HepG2 (cell line): ENCODE data around the gene RTEL1. TPM values are rescaled to one million over a fixed set of nuclear protein-coding genes. Genes with fewer than 3 reads are reported as not detected.
A peak's percentile ranks its signal among the peaks of the same experiment; 100 is the strongest.

Experiments
- ATAC-seq: fragments of 200-7000 bp; cut with Tn5 transposase; 3 replicates; pipeline ENCODE4 v1.9.1; 2020; ENCODE audit warnings: mild to moderate bottlenecking, moderate library complexity
- BruUV-seq: library from RNA; stranded (reverse); fragments of 400-500 nt; replicated peaks from 2 replicates; lab custom pipeline; 2021; lab: Mats Ljungman, UMichigan
- CTCF ChIA-PET: fragments of 300-600 bp; formaldehyde crosslinking; extraction: SDS; loops from one replicate; lab custom pipeline; 2021; ENCODE audit warnings: low total read pairs, inconsistent platforms, low intra/inter-chr PET ratio; lab: Yijun Ruan, JAX
- POLR2A ChIA-PET: fragments of 350-600 bp; sonication (Branson Sonifier 250); formaldehyde crosslinking; loops from one replicate; lab custom pipeline; 2020; ENCODE audit warnings: antibody characterized with exemption, inconsistent platforms; lab: Yijun Ruan, JAX
- DNase-seq: peaks from one replicate; pipeline ENCODE4 v3.0.0-alpha.2; 2015; ENCODE audit warnings: low spot score
- FAIRE-seq: peaks from 3 replicates; lab custom pipeline; 2011; peaks lifted over from hg19 to GRCh38; lab: Jason Lieb, UNC
- H2AFZ ChIP-seq: one replicate; pipeline ENCODE4 v1.6.1; 2011; ENCODE audit warnings: low read length, inconsistent platforms
- H3K27ac ChIP-seq: fragments of 300-600 bp; 3 replicates; pipeline ENCODE4 v1.8.0; 2011; ENCODE audit warnings: mixed run types, mild to moderate bottlenecking, mixed read lengths, low read length, inconsistent platforms; ENCODE audit not compliant: insufficient read depth; ENCODE audit errors: extremely low read length
- H3K27me3 ChIP-seq, 2 experiments: fragments of 200-600 bp in 1 of 2; 2 replicates in 1 of 2; 3 replicates in 1 of 2; pipeline versions ENCODE4 v1.6.0 to v1.8.0; 2011; ENCODE audit warnings: low read length in 2 of 2, mild to moderate bottlenecking in 2 of 2, moderate library complexity in 2 of 2, inconsistent platforms in 1 of 2; ENCODE audit not compliant: insufficient read depth in 2 of 2, control insufficient read depth in 1 of 2
- H3K36me3 ChIP-seq, 2 experiments: fragments of 200-600 bp in 1 of 2; replicated peaks in 1 of 2; 2 replicates in 1 of 2; 3 replicates in 1 of 2; pipeline versions ENCODE4 v1.5.1 to v1.8.0; 2011; ENCODE audit warnings: low read length in 2 of 2, inconsistent platforms in 1 of 2; ENCODE audit not compliant: insufficient read depth in 2 of 2, control insufficient read depth in 1 of 2
- H3K4me1 ChIP-seq: 2 replicates; pipeline ENCODE4 v1.5.1; 2012; ENCODE audit warnings: low read length, inconsistent platforms; ENCODE audit not compliant: insufficient read depth
- H3K4me2 ChIP-seq: 2 replicates; pipeline ENCODE4 v1.6.0; 2011; ENCODE audit warnings: low read depth, low read length, inconsistent platforms
- H3K4me3 ChIP-seq, 3 experiments: fragments of 200-600 bp in 1 of 3; sonication (generic), shearing (Covaris generic) in 1 of 3; replicated peaks in 1 of 3; 2 replicates each; pipeline ENCODE4 v1.5.1; 2011 to 2016; ENCODE audit warnings: low read length in 3 of 3, inconsistent platforms in 2 of 3, low read depth in 2 of 3, mild to moderate bottlenecking in 2 of 3, control low read depth in 1 of 3, mixed read lengths in 1 of 3; ENCODE audit not compliant: insufficient read depth in 1 of 3
- H3K79me2 ChIP-seq: one replicate; pipeline ENCODE4 v1.6.1; 2011; ENCODE audit warnings: low read length, inconsistent platforms; ENCODE audit not compliant: insufficient read depth
- H3K9ac ChIP-seq: 2 replicates; pipeline ENCODE4 v1.6.0; 2011; ENCODE audit warnings: mild to moderate bottlenecking, low read depth, low read length, inconsistent platforms; ENCODE audit not compliant: insufficient read depth
- H3K9me3 ChIP-seq: 2 replicates; pipeline ENCODE4 v1.5.1; 2012; ENCODE audit warnings: mild to moderate bottlenecking, low read length
- H4K20me1 ChIP-seq: 2 replicates; pipeline ENCODE4 v1.6.0; 2011; ENCODE audit warnings: inconsistent platforms, mild to moderate bottlenecking, low read length, moderate library complexity; ENCODE audit not compliant: insufficient read depth
- CBX1 ChIP-seq: IDR thresholded peaks from one replicate; pipeline ENCODE4 v1.6.1; 2016; ENCODE audit warnings: antibody characterized with exemption, low read depth
- ETV5 ChIP-seq: IDR thresholded peaks from 2 replicates; pipeline ENCODE4 v1.6.1; 2018; ENCODE audit warnings: missing biosample characterization, missing genetic modification reagents, inconsistent platforms, borderline replicate concordance
- JUN ChIP-seq: sonication (generic); formaldehyde crosslinking; IDR thresholded peaks from 2 replicates; pipeline ENCODE4 v1.4.0; 2020; ENCODE audit warnings: mild to moderate bottlenecking, missing genetic modification reagents
- MXD4 ChIP-seq: IDR thresholded peaks from 2 replicates; pipeline ENCODE4 v1.6.1; 2016; ENCODE audit warnings: mild to moderate bottlenecking, missing biosample characterization, missing genetic modification reagents
- NAIF1 ChIP-seq: sonication (generic); formaldehyde crosslinking; IDR thresholded peaks from 2 replicates; pipeline ENCODE4 v1.5.0; 2020; ENCODE audit warnings: mild to moderate bottlenecking, missing genetic modification reagents, borderline replicate concordance
- RXRA ChIP-seq: sonication (generic); formaldehyde crosslinking; IDR thresholded peaks from 2 replicates; pipeline ENCODE4 v1.5.1; 2020; ENCODE audit warnings: missing genetic modification reagents
- SAFB2 ChIP-seq: sonication (generic); formaldehyde crosslinking; IDR thresholded peaks from 2 replicates; pipeline ENCODE4 v1.5.1; 2020; ENCODE audit warnings: missing genetic modification reagents, low read depth, mild to moderate bottlenecking, borderline replicate concordance
- SETDB1 ChIP-seq: sonication (generic); formaldehyde crosslinking; IDR thresholded peaks from 2 replicates; pipeline ENCODE4 v1.5.1; 2020; ENCODE audit warnings: missing genetic modification reagents, mild to moderate bottlenecking, borderline replicate concordance
- ZC3H13 ChIP-seq: sonication (generic); formaldehyde crosslinking; IDR thresholded peaks from 2 replicates; pipeline ENCODE4 v1.8.1; 2023; ENCODE audit warnings: mild to moderate bottlenecking, missing genetic modification reagents, moderate library complexity
- WGBS: methylation state at CpG from one replicate; pipeline ENCODE4 v1.1.6; 2017; ENCODE audit warnings: low lambda C conversion rate; 5-methylcytosine and 5-hydroxymethylcytosine counted together
- in situ Hi-C: cut with HindIII; loops from 2 replicates; pipeline ENCODE4 v1.10.0; 2017; ENCODE audit warnings: low pct_unique_long_range_greater_than_20kb; ENCODE audit not compliant: extremely low pct_ligation_motif_present
- intact Hi-C: fragments of 100-400 bp; cut with micrococcal nuclease; formaldehyde crosslinking; loops from one replicate; pipeline ENCODE4 v1.10.0; 2022; ENCODE audit not compliant: unreplicated experiment
- polyA plus RNA-seq, 8 experiments: library from polyadenylated mRNA; depleted of rRNA in 3 of 8; stranded (reverse) in 7 of 8; unstranded in 1 of 8; fragments of >200 nt; fragmentation: Illumina TruSeq in 4 of 8; extraction: Trizol in 4 of 8; gene quantifications; 2 replicates each; pipeline versions ENCODE4 v1.2.1 to v1.2.3, GENCODE V29; 2011 to 2016; ENCODE audit warnings: low read depth in 4 of 8, missing spikeins in 1 of 8, mixed read lengths in 1 of 8; ENCODE audit not compliant: insufficient read depth in 1 of 8
- total RNA-seq, 5 experiments: library from RNA; depleted of rRNA; stranded (reverse); fragments of >200 nt; fragmentation: Illumina TruSeq; extraction: Trizol; gene quantifications; 2 replicates each; pipeline ENCODE4 v1.2.3, GENCODE V29; 2016; ENCODE audit warnings: low read depth in 1 of 5
- TF ChIP-seq, protein P1 (sequence below): sonication (generic); formaldehyde crosslinking; IDR thresholded peaks from 2 replicates; pipeline ENCODE4 v1.5.0; 2020; ENCODE audit warnings: mild to moderate bottlenecking, missing genetic modification reagents, borderline replicate concordance
- TF ChIP-seq, protein P2 (sequence below): sonication (generic); formaldehyde crosslinking; IDR thresholded peaks from 2 replicates; pipeline ENCODE4 v1.8.1; 2023; ENCODE audit warnings: mild to moderate bottlenecking, inconsistent platforms, moderate library complexity, missing genetic modification reagents, borderline replicate concordance
- TF ChIP-seq, protein P3 (sequence below), 2 experiments: sonication (generic) in 1 of 2; formaldehyde crosslinking in 1 of 2; IDR thresholded peaks; 2 replicates each; pipeline versions ENCODE4 v1.4.0 to v1.6.1; 2018 to 2020; ENCODE audit warnings: missing genetic modification reagents in 2 of 2, borderline replicate concordance in 1 of 2, low read depth in 1 of 2, mild to moderate bottlenecking in 1 of 2, missing biosample characterization in 1 of 2

Gene RTEL1
- total and polyA plus RNA-seq, 2 of the 13 experiments (the other 11 are each of a cell fraction or from before 2014, with no cell fraction given), result 21.8 to 36.4 TPM

DNA sequence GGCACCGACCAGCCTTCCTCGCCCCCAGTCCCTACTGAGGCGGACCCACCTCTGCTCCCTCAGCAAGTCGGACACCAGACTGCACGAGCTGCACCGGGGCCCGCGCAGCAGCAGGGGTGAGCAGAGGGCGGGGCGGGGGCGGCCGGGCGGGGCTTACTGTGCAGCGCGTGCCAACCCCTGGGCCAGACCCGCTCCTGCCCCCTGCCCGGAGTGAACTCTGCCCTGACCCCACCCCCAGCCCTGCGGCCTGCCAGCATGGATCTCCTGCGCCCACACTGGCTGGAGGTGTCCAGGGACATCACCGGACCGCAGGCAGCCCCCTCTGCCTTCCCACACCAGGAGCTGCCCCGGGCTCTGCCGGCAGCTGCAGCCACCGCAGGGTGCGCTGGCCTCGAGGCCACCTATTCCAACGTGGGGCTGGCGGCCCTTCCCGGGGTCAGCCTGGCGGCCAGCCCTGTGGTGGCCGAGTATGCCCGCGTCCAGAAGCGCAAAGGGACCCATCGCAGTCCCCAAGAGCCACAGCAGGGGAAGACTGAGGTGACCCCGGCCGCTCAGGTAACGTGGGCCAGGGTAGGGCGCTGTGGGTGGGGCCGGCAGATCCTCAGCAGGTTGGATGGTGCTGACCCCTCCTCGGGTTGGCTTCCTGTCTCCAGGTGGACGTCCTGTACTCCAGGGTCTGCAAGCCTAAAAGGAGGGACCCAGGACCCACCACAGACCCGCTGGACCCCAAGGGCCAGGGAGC, 80.0 kb downstream of the RTEL1 start:
- FAIRE-seq (no peak), DNase-seq (peak; percentile 90), ATAC-seq (peak; percentile 55)
- ChIA-PET CTCF (interaction anchor here (2.5 kb wide), 1 partner anchor 31 kb away, joined by 8 read pairs; the partner anchor contains the start of genes ARFRP1 and ZGPAT), POLR2A (interaction anchor here (0.5 to 7.3 kb wide), 30 partner anchors 11 to 1671 kb away, joined by 3 to 190 read pairs (median 4); partner anchors contain the start of genes ARFRP1, C20orf204, GMEB2 and RTEL1)
- H3K9me3 ChIP-seq, result no peaks in the 10 kb centered on the region
- peaks cover 31 to 38% of the 10 kb centered on the region in 2 experiments for H3K36me3 ChIP-seq
- peak overlapping the region; percentile 90 for H3K4me2 ChIP-seq
- TSS peak; percentile 72 for BruUV-seq
- no peak overlapping the region for H2AFZ ChIP-seq
- peak overlapping the region; percentile 74 to 93 (median 85) for H3K4me3 ChIP-seq
- in situ Hi-C loops (no loop called here), intact Hi-C loops (loop anchor here (5.0 kb wide), 1 partner anchor 201 kb away; the partner anchor contains the start of gene PTK6)
- no peaks in the 10 kb centered on the region for H4K20me1 ChIP-seq
- H3K4me1 ChIP-seq, result peaks cover 60% of the 10 kb centered on the region
- peak overlapping the region; percentile 87 for H3K9ac ChIP-seq
- H3K27ac ChIP-seq, result peak overlapping the region; percentile 93
- peaks cover 27% of the 10 kb centered on the region for H3K79me2 ChIP-seq
- no peaks in the 10 kb centered on the region for H3K27me3 ChIP-seq
- WGBS, result under 1% methylated on average over 21 of the region's 43 CpGs
- TF ChIP-seq SAFB2 (CRISPR knock-in tag), result peak; percentile 87
- TF ChIP-seq ETV5 (CRISPR knock-in tag), result peak; percentile 15; the same call in 1 of the 2 replicates
- peak; percentile 87 for TF ChIP-seq RXRA (CRISPR knock-in tag)
- TF ChIP-seq NAIF1, result no peak
- TF ChIP-seq CBX1, result peak; percentile 97
- peak; percentile 86 for TF ChIP-seq JUN
- TF ChIP-seq, protein P1, sequence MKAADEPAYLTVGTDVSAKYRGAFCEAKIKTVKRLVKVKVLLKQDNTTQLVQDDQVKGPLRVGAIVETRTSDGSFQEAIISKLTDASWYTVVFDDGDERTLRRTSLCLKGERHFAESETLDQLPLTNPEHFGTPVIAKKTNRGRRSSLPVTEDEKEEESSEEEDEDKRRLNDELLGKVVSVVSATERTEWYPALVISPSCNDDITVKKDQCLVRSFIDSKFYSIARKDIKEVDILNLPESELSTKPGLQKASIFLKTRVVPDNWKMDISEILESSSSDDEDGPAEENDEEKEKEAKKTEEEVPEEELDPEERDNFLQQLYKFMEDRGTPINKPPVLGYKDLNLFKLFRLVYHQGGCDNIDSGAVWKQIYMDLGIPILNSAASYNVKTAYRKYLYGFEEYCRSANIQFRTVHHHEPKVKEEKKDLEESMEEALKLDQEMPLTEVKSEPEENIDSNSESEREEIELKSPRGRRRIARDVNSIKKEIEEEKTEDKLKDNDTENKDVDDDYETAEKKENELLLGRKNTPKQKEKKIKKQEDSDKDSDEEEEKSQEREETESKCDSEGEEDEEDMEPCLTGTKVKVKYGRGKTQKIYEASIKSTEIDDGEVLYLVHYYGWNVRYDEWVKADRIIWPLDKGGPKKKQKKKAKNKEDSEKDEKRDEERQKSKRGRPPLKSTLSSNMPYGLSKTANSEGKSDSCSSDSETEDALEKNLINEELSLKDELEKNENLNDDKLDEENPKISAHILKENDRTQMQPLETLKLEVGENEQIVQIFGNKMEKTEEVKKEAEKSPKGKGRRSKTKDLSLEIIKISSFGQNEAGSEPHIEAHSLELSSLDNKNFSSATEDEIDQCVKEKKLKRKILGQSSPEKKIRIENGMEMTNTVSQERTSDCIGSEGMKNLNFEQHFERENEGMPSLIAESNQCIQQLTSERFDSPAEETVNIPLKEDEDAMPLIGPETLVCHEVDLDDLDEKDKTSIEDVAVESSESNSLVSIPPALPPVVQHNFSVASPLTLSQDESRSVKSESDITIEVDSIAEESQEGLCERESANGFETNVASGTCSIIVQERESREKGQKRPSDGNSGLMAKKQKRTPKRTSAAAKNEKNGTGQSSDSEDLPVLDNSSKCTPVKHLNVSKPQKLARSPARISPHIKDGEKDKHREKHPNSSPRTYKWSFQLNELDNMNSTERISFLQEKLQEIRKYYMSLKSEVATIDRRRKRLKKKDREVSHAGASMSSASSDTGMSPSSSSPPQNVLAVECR, result peak; percentile 49; the same call in 1 of the 2 replicates
- TF ChIP-seq, protein P2, sequence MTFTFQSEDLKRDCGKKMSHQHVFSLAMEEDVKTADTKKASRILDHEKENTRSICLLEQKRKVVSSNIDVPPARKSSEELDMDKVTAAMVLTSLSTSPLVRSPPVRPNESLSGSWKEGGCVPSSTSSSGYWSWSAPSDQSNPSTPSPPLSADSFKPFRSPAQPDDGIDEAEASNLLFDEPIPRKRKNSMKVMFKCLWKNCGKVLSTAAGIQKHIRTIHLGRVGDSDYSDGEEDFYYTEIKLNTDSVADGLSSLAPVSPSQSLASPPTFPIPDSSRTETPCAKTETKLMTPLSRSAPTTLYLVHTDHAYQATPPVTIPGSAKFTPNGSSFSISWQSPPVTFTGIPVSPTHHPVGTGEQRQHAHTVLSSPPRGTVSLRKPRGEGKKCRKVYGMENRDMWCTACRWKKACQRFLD (CRISPR knock-in tag), result peak; percentile 53
- TF ChIP-seq, protein P3, sequence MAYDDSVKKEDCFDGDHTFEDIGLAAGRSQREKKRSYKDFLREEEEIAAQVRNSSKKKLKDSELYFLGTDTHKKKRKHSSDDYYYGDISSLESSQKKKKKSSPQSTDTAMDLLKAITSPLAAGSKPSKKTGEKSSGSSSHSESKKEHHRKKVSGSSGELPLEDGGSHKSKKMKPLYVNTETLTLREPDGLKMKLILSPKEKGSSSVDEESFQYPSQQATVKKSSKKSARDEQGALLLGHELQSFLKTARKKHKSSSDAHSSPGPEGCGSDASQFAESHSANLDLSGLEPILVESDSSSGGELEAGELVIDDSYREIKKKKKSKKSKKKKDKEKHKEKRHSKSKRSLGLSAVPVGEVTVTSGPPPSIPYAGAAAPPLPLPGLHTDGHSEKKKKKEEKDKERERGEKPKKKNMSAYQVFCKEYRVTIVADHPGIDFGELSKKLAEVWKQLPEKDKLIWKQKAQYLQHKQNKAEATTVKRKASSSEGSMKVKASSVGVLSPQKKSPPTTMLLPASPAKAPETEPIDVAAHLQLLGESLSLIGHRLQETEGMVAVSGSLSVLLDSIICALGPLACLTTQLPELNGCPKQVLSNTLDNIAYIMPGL (CRISPR knock-in tag; IDR thresholded peaks at IDR 0.05; ENCODE audit: borderline replicate concordance in 1 of 2, low read depth in 1 of 2), result peak; percentile 69 to 92; a peak in 3 of 4 replicates
- no peak for TF ChIP-seq SETDB1 (CRISPR knock-in tag)
- peak; percentile 95 for TF ChIP-seq ZC3H13 (CRISPR knock-in tag)
- peak; percentile 75 for TF ChIP-seq MXD4 (CRISPR knock-in tag)
